NT2/D1 (cell line): ENCODE measurements around the gene ADAMTS10.

ENCODE experiments used
- DNase-seq: peaks from one replicate; pipeline ENCODE4 v3.0.0-alpha.2; 2011; ENCODE audit warnings: low read depth, low spot score
- H3K27me3 ChIP-seq: 2 replicates; pipeline ENCODE4 v1.6.0; 2011; ENCODE audit warnings: mild to moderate bottlenecking; ENCODE audit not compliant: insufficient read length, insufficient read depth
- H3K36me3 ChIP-seq: 2 replicates; pipeline ENCODE4 v1.6.1; 2011; ENCODE audit warnings: mild to moderate bottlenecking, low read length, mixed read lengths; ENCODE audit not compliant: insufficient read depth, insufficient read length
- H3K4me1 ChIP-seq: 2 replicates; pipeline ENCODE4 v1.5.1; 2011; ENCODE audit not compliant: insufficient read depth, insufficient read length
- H3K4me3 ChIP-seq: 2 replicates; pipeline ENCODE4 v1.5.1; 2011; ENCODE audit warnings: low read depth; ENCODE audit not compliant: insufficient read length
- H3K9ac ChIP-seq: 2 replicates; pipeline ENCODE4 v1.6.0; 2011; ENCODE audit warnings: low read depth; ENCODE audit not compliant: insufficient read length
- H3K9me3 ChIP-seq: 2 replicates; pipeline ENCODE4 v1.5.1; 2011; ENCODE audit warnings: mild to moderate bottlenecking, low read length; ENCODE audit not compliant: insufficient read depth
- SUZ12 ChIP-seq: IDR thresholded peaks from 2 replicates; pipeline ENCODE4 v1.6.1; 2011; ENCODE audit not compliant: insufficient read length, insufficient read depth; ENCODE audit errors: extremely low read depth
- YY1 ChIP-seq: IDR thresholded peaks from 2 replicates; pipeline ENCODE4 v1.6.1; 2011; ENCODE audit not compliant: insufficient read length, insufficient read depth
- ZNF274 ChIP-seq: IDR thresholded peaks from 2 replicates; pipeline ENCODE4 v1.6.1; 2011; ENCODE audit warnings: mild to moderate bottlenecking, low read depth, low read length

The ADAMTS10 gene

DNA sequence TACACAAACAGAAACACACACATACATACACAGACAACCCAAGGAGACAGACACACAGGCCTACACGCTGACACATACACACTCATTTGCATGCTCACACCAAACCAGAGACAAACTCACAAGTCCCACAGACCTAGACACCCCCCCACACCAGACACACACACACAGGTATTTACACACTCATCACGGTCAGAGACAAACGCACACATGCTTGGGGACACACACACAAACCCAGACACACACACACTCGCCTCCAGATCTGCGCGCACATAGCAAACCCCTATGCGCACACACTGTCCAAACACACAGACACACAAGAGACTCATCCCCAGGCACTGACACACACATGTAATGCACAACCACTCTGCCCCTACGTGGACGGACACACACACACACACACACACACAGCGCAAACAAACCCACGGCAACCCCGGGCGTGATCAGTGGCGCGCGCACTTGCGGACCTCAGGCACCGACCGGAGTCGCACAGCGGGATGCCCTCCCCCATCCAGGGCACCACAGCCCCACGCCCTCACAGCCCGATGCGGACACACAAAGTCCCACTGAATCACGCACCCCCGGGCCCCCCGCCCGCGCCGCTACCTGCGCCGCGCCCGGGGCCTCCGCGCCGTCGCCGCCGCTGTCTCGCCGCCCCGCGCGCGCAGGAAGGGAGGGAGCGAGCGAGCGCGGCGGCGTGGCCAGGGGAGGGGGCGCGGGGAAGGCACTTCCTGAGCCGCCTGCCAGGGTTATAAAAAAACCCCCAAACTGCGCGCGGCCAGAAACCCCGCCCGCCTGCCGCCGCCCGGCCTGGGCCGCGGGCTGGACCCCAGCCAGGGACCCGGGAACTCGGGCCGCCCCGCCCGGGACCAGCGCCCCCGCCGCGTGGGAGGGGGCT, at the start of gene ADAMTS10:
TSS of gene ADAMTS10 (minus strand) at position 675 of the 895 bp plus-strand sequence. CDS start 5,005 bp downstream, outside the sequence.
- Histone ChIP-seq H3K4me3 (peak within 1 kb of the TSS; percentile 85), H3K9me3 (no peaks in the 10 kb centered on the region; the same call in 1 of the 2 replicates), H3K4me1 (peaks cover 17% of the 10 kb centered on the region), H3K9ac (peak within 1 kb of the TSS; percentile 86), H3K36me3 (peaks cover 20% of the 10 kb centered on the region), H3K27me3 (no peaks in the 10 kb centered on the region)
- TF ChIP-seq ZNF274 (no peak), YY1 (no peak), SUZ12 (no peak)
- DNase-seq: no peak

- Histone ChIP-seq H3K4me3 (no peak overlapping the region), H3K4me1 (peaks cover 10% of the 10 kb centered on the region), H3K9ac (no peak overlapping the region), H3K36me3 (no peaks in the 10 kb centered on the region), H3K27me3 (peaks cover 18% of the 10 kb centered on the region), H3K9me3 (no peaks in the 10 kb centered on the region)
- TF ChIP-seq YY1 (no peak), ZNF274 (no peak), SUZ12 (no peak)
- DNase-seq: no peak
Observed at GRCh38 chr19:8659905-8660304, 49.4 kb upstream of the ADAMTS10 start.

- no peak overlapping the region for H3K9ac ChIP-seq
- DNase-seq: no peak
- no peaks in the 10 kb centered on the region for H3K9me3 ChIP-seq
- no peaks in the 10 kb centered on the region for H3K36me3 ChIP-seq
- peaks cover 18% of the 10 kb centered on the region for H3K27me3 ChIP-seq
- no peak overlapping the region for H3K4me3 ChIP-seq
- TF ChIP-seq ZNF274 (no peak), SUZ12 (no peak), YY1 (no peak)
- H3K4me1 ChIP-seq: peaks cover 6% of the 10 kb centered on the region
Observed at GRCh38 chr19:8657869-8658268, 47.4 kb upstream of the ADAMTS10 start.

- TF ChIP-seq SUZ12: no peak
- no peak for TF ChIP-seq YY1
- no peak for TF ChIP-seq ZNF274
- DNase-seq: no peak
- no peak overlapping the region for H3K4me3 ChIP-seq
- H3K4me1 ChIP-seq: peaks cover 6% of the 10 kb centered on the region
- H3K36me3 ChIP-seq: no peaks in the 10 kb centered on the region
- peaks cover 18% of the 10 kb centered on the region for H3K27me3 ChIP-seq
- no peak overlapping the region for H3K9ac ChIP-seq
- no peaks in the 10 kb centered on the region for H3K9me3 ChIP-seq
Observed at GRCh38 chr19:8655340-8655709, 44.8 kb upstream of the ADAMTS10 start.

GRCh38 chr19:8654591-8655339, 44.2 kb upstream of the ADAMTS10 start:
- Histone ChIP-seq H3K9ac (no peak overlapping the region), H3K36me3 (no peaks in the 10 kb centered on the region), H3K9me3 (no peaks in the 10 kb centered on the region), H3K27me3 (peaks cover 18% of the 10 kb centered on the region), H3K4me1 (peaks cover 6% of the 10 kb centered on the region), H3K4me3 (no peak overlapping the region)
- peak; percentile 56 for DNase-seq
- no peak for TF ChIP-seq YY1
- TF ChIP-seq SUZ12: no peak
- TF ChIP-seq ZNF274: no peak

DNA sequence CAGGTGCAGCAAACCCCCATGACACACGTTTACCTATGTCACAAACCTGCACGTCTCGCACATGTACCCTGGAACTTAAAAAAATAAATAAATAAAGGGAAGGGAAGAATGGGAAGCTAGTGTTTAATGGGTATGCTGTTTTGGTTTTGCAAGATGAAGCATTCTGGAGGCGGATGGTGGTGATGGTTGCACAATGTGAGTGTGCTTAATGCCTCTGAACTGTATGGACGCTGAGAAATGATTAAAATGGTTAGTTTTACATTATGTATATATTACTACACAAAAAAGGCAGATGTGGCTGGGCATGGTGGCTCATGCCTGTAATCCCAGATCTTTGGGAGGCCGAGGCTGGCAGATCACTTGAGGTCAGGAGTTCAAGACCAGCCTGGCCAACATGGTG, 37.7 kb upstream of the ADAMTS10 start:
- no peak for DNase-seq
- Histone ChIP-seq H3K4me3 (no peak overlapping the region), H3K9me3 (no peaks in the 10 kb centered on the region), H3K27me3 (no peaks in the 10 kb centered on the region), H3K9ac (no peak overlapping the region), H3K36me3 (no peaks in the 10 kb centered on the region), H3K4me1 (no peaks in the 10 kb centered on the region)
- TF ChIP-seq SUZ12 (no peak), ZNF274 (no peak), YY1 (no peak)

GRCh38 chr19:8643860-8644653, 33.5 kb upstream of the ADAMTS10 start:
- H3K4me3 ChIP-seq: no peak overlapping the region
- no peak overlapping the region for H3K9ac ChIP-seq
- peaks cover 13% of the 10 kb centered on the region for H3K9me3 ChIP-seq
- H3K4me1 ChIP-seq: no peaks in the 10 kb centered on the region
- no peaks in the 10 kb centered on the region for H3K27me3 ChIP-seq
- DNase-seq: no peak
- no peaks in the 10 kb centered on the region for H3K36me3 ChIP-seq
- TF ChIP-seq YY1: no peak
- no peak for TF ChIP-seq SUZ12
- TF ChIP-seq ZNF274: no peak
